ENCODE data around the gene LSMEM2.

DNA sequence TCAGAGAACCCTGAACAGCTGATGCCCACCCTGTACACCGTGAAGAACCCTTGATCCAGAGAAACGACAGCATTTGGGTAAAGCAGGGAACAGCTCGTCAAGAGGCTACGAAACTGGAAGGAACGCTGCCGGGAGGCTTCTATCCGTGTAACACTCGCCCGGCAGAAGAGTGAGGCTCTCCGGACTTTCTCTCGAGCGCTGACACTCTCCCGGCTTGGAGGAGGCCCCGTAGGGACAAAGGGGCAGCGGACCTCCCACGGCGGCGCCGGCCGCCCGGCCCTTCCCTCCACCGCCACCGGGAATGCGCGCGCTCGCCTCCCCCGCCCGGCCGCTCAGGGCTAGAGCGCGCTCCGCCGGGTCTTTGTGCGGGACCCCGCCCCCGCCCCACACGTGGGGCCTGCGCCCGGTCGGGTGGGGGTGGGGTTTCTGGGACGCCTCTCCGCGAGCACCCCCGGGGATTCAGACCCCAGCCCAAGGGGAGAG, 42.0 kb downstream of the LSMEM2 start:
- TF ChIP-seq, protein P1, sequence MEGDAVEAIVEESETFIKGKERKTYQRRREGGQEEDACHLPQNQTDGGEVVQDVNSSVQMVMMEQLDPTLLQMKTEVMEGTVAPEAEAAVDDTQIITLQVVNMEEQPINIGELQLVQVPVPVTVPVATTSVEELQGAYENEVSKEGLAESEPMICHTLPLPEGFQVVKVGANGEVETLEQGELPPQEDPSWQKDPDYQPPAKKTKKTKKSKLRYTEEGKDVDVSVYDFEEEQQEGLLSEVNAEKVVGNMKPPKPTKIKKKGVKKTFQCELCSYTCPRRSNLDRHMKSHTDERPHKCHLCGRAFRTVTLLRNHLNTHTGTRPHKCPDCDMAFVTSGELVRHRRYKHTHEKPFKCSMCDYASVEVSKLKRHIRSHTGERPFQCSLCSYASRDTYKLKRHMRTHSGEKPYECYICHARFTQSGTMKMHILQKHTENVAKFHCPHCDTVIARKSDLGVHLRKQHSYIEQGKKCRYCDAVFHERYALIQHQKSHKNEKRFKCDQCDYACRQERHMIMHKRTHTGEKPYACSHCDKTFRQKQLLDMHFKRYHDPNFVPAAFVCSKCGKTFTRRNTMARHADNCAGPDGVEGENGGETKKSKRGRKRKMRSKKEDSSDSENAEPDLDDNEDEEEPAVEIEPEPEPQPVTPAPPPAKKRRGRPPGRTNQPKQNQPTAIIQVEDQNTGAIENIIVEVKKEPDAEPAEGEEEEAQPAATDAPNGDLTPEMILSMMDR (IDR thresholded peaks at IDR 0.05) = peak in 1 of 4 experiments; percentile 8
- TF ChIP-seq POLR2A (IDR thresholded peaks at IDR 0.05) = no peak

All from uterus (tissue), 2 donors.